WTC11 (cell line): Measurements from ENCODE around the gene THBS3. TPM values are rescaled to one million over a fixed set of nuclear protein-coding genes. Genes with fewer than 3 reads are reported as not detected.
A peak's percentile ranks its signal among the peaks of the same experiment; 100 is the strongest.
"Not testable (repeated sequence)": the region's sequence is repeated elsewhere in the genome, so short reads cannot be mapped to it uniquely, and the experiment has no call there.

Experiments used
- ATAC-seq: fragments of 200-7000 bp; cut with Tn5 transposase; 2 replicates; pipeline ENCODE4 v1.10.0; 2021; ENCODE audit warnings: mild to moderate bottlenecking, moderate library complexity
- CTCF ChIA-PET: fragments of 300-600 bp; sonication (Branson Sonifier 250); formaldehyde crosslinking; loops from one replicate; lab custom pipeline; 2021; ENCODE audit warnings: antibody characterized with exemption; lab: Charles Lee
- POLR2A ChIA-PET: fragments of 350-600 bp; sonication (Branson Sonifier 250); formaldehyde crosslinking; loops from one replicate; lab custom pipeline; 2021; ENCODE audit warnings: antibody characterized with exemption; lab: Charles Lee
- DNase-seq: peaks from one replicate; pipeline ENCODE4 v3.0.0; 2021; ENCODE audit warnings: low spot score
- H3K27ac Mint-ChIP-seq: 2 replicates; pipeline ENCODE4 v1.8.0; 2021; ENCODE audit warnings: mixed read lengths
- H3K27me3 Mint-ChIP-seq: 2 replicates; pipeline ENCODE4 v1.8.0; 2021; ENCODE audit warnings: low read depth, mild to moderate bottlenecking, moderate library complexity, mixed read lengths
- H3K36me3 Mint-ChIP-seq: 2 replicates; pipeline ENCODE4 v1.8.0; 2021; ENCODE audit warnings: mixed read lengths
- H3K4me1 Mint-ChIP-seq: 2 replicates; pipeline ENCODE4 v1.8.0; 2022; ENCODE audit warnings: mixed read lengths
- H3K4me3 Mint-ChIP-seq: 2 replicates; pipeline ENCODE4 v1.8.0; 2021; ENCODE audit warnings: mild to moderate bottlenecking, moderate library complexity, mixed read lengths
- H3K9me3 Mint-ChIP-seq: 2 replicates; pipeline ENCODE4 v1.8.0; 2021; ENCODE audit warnings: mixed read lengths
- FOXK1 ChIP-seq: sonication (generic); formaldehyde crosslinking; IDR thresholded peaks from 2 replicates; pipeline ENCODE4 v1.8.0; 2022; ENCODE audit warnings: mild to moderate bottlenecking, moderate library complexity, missing genetic modification reagents
- GABPB1 ChIP-seq: sonication (generic); formaldehyde crosslinking; IDR thresholded peaks from 2 replicates; pipeline ENCODE4 v1.8.1; 2023; ENCODE audit warnings: mild to moderate bottlenecking, missing genetic modification reagents
- JAZF1 ChIP-seq: fragments of 250-450 bp; sonication (Bioruptor Pico); IDR thresholded peaks from 2 replicates; pipeline ENCODE4 v1.9.0; 2021; ENCODE audit warnings: moderate library complexity, mild to moderate bottlenecking, inconsistent platforms
- SOX15 ChIP-seq: fragments of 250-450 bp; sonication (Bioruptor Pico); IDR thresholded peaks from 2 replicates; pipeline ENCODE4 v1.9.0; 2021; ENCODE audit warnings: mild to moderate bottlenecking
- TEAD1 ChIP-seq: sonication (generic); formaldehyde crosslinking; IDR thresholded peaks from 2 replicates; pipeline ENCODE4 v1.8.0; 2022; ENCODE audit warnings: mild to moderate bottlenecking, missing genetic modification reagents
- ZNF138 ChIP-seq: sonication (generic); formaldehyde crosslinking; conservative IDR thresholded peaks from 2 replicates; pipeline ENCODE4 v1.8.1; 2022; ENCODE audit warnings: mild to moderate bottlenecking, moderate library complexity, missing genetic modification reagents
- ZNF219 ChIP-seq: sonication (generic); formaldehyde crosslinking; IDR thresholded peaks from 2 replicates; pipeline ENCODE4 v1.8.0; 2023; ENCODE audit warnings: missing genetic modification reagents, mild to moderate bottlenecking, borderline replicate concordance
- ZNF396 ChIP-seq: fragments of 250-450 bp; sonication (Bioruptor Pico); IDR thresholded peaks from 2 replicates; pipeline ENCODE4 v1.8.0; 2021; ENCODE audit warnings: mild to moderate bottlenecking, moderate library complexity, borderline replicate concordance
- total RNA-seq: library from RNA; stranded (reverse); gene quantifications from 3 replicates; pipeline ENCODE4 v1.2.3, GENCODE V29; 2021
- TF ChIP-seq, protein P1 (sequence below): sonication (generic); formaldehyde crosslinking; IDR thresholded peaks from 2 replicates; pipeline ENCODE4 v1.8.1; 2022; ENCODE audit warnings: mild to moderate bottlenecking, missing genetic modification reagents, moderate library complexity, borderline replicate concordance
- TF ChIP-seq, protein P2 (sequence below): sonication (generic); formaldehyde crosslinking; IDR thresholded peaks from 2 replicates; pipeline ENCODE4 v1.8.1; 2023; ENCODE audit warnings: mild to moderate bottlenecking, missing genetic modification reagents, moderate library complexity
- TF ChIP-seq, protein P3 (sequence below): sonication (generic); formaldehyde crosslinking; IDR thresholded peaks from 2 replicates; pipeline ENCODE4 v1.8.0; 2022; ENCODE audit warnings: mild to moderate bottlenecking, missing genetic modification reagents
- TF ChIP-seq, protein P4 (sequence below): fragments of 250-450 bp; sonication (Bioruptor Pico); IDR thresholded peaks from 2 replicates; pipeline ENCODE4 v1.8.0; 2021; ENCODE audit warnings: mild to moderate bottlenecking
- TF ChIP-seq, protein P5 (sequence below): fragments of 250-450 bp; sonication (Bioruptor Pico); IDR thresholded peaks from 2 replicates; pipeline ENCODE4 v1.9.0; 2021; ENCODE audit warnings: mild to moderate bottlenecking

The THBS3 gene
- total RNA-seq, 1 experiment from 2014 or later: 5.3 TPM

DNA sequence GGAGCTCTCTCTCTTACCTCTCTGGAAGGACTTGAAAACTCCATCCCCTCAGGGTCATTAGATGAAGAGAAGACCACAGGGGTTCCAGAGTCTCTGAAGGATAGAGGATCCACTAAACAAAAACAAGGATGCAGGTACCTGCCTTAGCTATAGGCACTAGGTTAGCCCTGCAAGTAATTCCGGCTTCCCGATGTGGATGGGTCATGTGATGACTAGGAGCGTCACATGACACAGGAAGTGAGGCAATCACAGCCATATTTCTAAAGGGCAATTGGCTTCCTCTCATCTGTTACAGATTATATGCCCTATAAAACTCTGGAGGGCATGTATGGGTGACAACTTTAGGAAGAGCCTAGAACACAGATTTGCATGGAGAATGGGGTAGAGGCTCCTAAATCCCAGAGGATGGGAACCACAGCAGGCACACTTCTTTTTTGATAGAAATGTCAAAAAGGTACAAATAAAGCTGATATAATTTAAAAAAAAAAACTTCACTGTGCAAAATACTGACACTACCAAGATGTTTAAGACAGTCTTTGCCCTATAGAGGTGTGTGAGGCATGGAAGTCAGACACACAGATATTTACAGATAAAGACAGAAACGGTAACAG lies 33.5 kb upstream of the THBS3 start:
- ATAC-seq (no peak), DNase-seq (peak; percentile 56)
- ChIA-PET POLR2A (interaction anchor here (0.6 to 1.8 kb wide), 4 partner anchors 20 to 47 kb away, joined by 3 to 5 read pairs (median 4); partner anchors contain the start of genes SCAMP3 and THBS3), CTCF (interaction anchor here (0.6 to 2.7 kb wide), 6 partner anchors 10 to 83 kb away, joined by 3 to 39 read pairs (median 4); partner anchors contain the start of gene KRTCAP2)
- Mint-ChIP-seq H3K27ac (peak overlapping the region; percentile 71), H3K4me1 (peaks cover 28% of the 10 kb centered on the region), H3K27me3 (peaks cover 28% of the 10 kb centered on the region), H3K36me3 (peaks cover under 1% of the 10 kb centered on the region), H3K9me3 (no peaks in the 10 kb centered on the region), H3K4me3 (peak overlapping the region; percentile 78)
- TF ChIP-seq ZNF396 (CRISPR knock-in tag) (no peak), JAZF1 (CRISPR knock-in tag) (no peak), TEAD1 (CRISPR knock-in tag) (no peak), FOXK1 (CRISPR knock-in tag) (0 out of 2 replicates have a peak, but pooled peaks have one; percentile 21), GABPB1 (CRISPR knock-in tag) (peak; percentile 36; the same call in 1 of the 2 replicates)
- TF ChIP-seq, protein P1, sequence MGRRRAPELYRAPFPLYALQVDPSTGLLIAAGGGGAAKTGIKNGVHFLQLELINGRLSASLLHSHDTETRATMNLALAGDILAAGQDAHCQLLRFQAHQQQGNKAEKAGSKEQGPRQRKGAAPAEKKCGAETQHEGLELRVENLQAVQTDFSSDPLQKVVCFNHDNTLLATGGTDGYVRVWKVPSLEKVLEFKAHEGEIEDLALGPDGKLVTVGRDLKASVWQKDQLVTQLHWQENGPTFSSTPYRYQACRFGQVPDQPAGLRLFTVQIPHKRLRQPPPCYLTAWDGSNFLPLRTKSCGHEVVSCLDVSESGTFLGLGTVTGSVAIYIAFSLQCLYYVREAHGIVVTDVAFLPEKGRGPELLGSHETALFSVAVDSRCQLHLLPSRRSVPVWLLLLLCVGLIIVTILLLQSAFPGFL (CRISPR knock-in tag): no peak
- TF ChIP-seq, protein P2, sequence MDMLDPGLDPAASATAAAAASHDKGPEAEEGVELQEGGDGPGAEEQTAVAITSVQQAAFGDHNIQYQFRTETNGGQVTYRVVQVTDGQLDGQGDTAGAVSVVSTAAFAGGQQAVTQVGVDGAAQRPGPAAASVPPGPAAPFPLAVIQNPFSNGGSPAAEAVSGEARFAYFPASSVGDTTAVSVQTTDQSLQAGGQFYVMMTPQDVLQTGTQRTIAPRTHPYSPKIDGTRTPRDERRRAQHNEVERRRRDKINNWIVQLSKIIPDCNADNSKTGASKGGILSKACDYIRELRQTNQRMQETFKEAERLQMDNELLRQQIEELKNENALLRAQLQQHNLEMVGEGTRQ: peak; percentile 99
- TF ChIP-seq, protein P3, sequence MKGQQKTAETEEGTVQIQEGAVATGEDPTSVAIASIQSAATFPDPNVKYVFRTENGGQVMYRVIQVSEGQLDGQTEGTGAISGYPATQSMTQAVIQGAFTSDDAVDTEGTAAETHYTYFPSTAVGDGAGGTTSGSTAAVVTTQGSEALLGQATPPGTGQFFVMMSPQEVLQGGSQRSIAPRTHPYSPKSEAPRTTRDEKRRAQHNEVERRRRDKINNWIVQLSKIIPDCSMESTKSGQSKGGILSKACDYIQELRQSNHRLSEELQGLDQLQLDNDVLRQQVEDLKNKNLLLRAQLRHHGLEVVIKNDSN: peak; percentile 99
- TF ChIP-seq, protein P4, sequence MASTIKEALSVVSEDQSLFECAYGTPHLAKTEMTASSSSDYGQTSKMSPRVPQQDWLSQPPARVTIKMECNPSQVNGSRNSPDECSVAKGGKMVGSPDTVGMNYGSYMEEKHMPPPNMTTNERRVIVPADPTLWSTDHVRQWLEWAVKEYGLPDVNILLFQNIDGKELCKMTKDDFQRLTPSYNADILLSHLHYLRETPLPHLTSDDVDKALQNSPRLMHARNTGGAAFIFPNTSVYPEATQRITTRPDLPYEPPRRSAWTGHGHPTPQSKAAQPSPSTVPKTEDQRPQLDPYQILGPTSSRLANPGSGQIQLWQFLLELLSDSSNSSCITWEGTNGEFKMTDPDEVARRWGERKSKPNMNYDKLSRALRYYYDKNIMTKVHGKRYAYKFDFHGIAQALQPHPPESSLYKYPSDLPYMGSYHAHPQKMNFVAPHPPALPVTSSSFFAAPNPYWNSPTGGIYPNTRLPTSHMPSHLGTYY (CRISPR knock-in tag): no peak

DNA sequence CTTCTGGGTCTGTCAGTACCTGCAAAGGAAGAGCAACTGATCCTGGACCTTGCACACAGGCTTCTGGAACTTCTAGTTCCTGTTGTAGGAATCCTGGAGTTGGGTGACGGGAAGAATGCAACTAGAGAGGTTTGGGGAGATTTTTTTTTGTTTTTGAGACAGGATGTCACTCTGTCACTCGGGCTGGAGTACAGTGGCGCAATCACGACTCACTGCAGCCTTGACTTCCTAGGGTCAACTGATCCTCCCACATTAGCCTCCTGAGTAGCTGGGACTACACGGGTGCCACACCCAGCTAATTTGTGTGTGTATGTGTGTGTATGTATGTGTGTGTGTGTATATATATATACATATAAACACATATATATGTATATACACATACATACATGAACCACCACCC lies 28.8 kb upstream of the THBS3 start:
- POLR2A ChIA-PET: no interaction called here
- Mint-ChIP-seq H3K9me3 (no peaks in the 10 kb centered on the region), H3K27me3 (peaks cover 4% of the 10 kb centered on the region; the same call in 1 of the 2 replicates), H3K4me1 (peaks cover 10% of the 10 kb centered on the region), H3K27ac (no peak overlapping the region), H3K36me3 (peaks cover 3% of the 10 kb centered on the region), H3K4me3 (no peak overlapping the region)
- no peak for TF ChIP-seq FOXK1 (CRISPR knock-in tag)
- no peak for TF ChIP-seq SOX15 (CRISPR knock-in tag)
- TF ChIP-seq, protein P3: no peak
- no peak for TF ChIP-seq ZNF219
- no peak for TF ChIP-seq ZNF138 (CRISPR knock-in tag)
- TF ChIP-seq, protein P5, sequence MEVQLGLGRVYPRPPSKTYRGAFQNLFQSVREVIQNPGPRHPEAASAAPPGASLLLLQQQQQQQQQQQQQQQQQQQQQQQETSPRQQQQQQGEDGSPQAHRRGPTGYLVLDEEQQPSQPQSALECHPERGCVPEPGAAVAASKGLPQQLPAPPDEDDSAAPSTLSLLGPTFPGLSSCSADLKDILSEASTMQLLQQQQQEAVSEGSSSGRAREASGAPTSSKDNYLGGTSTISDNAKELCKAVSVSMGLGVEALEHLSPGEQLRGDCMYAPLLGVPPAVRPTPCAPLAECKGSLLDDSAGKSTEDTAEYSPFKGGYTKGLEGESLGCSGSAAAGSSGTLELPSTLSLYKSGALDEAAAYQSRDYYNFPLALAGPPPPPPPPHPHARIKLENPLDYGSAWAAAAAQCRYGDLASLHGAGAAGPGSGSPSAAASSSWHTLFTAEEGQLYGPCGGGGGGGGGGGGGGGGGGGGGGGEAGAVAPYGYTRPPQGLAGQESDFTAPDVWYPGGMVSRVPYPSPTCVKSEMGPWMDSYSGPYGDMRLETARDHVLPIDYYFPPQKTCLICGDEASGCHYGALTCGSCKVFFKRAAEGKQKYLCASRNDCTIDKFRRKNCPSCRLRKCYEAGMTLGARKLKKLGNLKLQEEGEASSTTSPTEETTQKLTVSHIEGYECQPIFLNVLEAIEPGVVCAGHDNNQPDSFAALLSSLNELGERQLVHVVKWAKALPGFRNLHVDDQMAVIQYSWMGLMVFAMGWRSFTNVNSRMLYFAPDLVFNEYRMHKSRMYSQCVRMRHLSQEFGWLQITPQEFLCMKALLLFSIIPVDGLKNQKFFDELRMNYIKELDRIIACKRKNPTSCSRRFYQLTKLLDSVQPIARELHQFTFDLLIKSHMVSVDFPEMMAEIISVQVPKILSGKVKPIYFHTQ (CRISPR knock-in tag): no peak
- no peak for TF ChIP-seq TEAD1 (CRISPR knock-in tag)
- CTCF ChIA-PET: no interaction called here
- no peak for ATAC-seq
- DNase-seq: no peak

DNA sequence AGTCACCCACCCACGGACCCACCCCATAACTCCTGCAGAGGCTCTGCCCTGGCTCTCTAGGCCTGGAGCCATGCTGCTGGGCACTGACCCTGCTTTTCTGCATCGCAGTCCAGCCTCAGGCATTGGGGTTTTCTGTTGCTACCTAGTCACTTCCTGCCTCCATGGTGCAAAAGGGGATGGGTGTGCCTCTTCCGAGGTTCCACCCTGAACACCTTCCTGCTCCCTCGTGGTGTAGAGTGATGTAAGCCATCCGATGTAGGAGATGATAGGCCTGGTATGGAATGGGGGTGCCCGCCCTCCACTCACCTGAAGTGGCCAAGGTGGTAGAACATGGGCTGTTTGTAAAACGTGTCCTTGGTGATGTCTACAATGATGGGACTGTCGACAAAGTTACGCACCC lies 27.7 kb upstream of the THBS3 start:
- DNase-seq, H3K4me3 Mint-ChIP-seq, H3K9me3 Mint-ChIP-seq, CTCF ChIA-PET, H3K4me1 Mint-ChIP-seq, H3K27ac Mint-ChIP-seq, H3K36me3 Mint-ChIP-seq, ATAC-seq, POLR2A ChIA-PET: not testable (repeated sequence)
- peaks cover 14% of the 10 kb centered on the region for H3K27me3 Mint-ChIP-seq

DNA sequence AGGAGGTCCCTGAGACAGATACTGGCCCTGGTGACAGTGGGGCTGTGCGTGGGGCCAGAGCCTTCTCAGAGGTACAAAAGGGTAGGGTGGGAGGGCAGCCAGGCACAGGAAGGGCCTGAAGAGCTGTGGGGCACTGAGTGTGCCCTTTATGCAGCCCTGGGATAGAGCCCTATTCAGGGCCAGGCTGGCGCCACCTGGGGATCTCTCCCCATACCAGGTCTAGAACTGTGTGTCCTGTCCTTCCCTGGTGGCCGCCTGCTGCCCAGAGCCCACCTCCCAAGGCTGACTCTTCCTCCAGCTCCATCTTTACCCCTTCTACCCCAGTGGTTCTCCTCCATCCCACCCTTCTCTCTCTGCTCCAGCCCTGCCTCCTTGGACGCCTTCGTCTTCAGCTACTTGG lies 25.8 kb upstream of the THBS3 start:
- DNase-seq, POLR2A ChIA-PET, CTCF ChIA-PET, H3K9me3 Mint-ChIP-seq, H3K36me3 Mint-ChIP-seq, H3K4me3 Mint-ChIP-seq, H3K4me1 Mint-ChIP-seq, H3K27ac Mint-ChIP-seq: not testable (repeated sequence)
- H3K27me3 Mint-ChIP-seq: peaks cover 29% of the 10 kb centered on the region
- ATAC-seq: peak; percentile 59

DNA sequence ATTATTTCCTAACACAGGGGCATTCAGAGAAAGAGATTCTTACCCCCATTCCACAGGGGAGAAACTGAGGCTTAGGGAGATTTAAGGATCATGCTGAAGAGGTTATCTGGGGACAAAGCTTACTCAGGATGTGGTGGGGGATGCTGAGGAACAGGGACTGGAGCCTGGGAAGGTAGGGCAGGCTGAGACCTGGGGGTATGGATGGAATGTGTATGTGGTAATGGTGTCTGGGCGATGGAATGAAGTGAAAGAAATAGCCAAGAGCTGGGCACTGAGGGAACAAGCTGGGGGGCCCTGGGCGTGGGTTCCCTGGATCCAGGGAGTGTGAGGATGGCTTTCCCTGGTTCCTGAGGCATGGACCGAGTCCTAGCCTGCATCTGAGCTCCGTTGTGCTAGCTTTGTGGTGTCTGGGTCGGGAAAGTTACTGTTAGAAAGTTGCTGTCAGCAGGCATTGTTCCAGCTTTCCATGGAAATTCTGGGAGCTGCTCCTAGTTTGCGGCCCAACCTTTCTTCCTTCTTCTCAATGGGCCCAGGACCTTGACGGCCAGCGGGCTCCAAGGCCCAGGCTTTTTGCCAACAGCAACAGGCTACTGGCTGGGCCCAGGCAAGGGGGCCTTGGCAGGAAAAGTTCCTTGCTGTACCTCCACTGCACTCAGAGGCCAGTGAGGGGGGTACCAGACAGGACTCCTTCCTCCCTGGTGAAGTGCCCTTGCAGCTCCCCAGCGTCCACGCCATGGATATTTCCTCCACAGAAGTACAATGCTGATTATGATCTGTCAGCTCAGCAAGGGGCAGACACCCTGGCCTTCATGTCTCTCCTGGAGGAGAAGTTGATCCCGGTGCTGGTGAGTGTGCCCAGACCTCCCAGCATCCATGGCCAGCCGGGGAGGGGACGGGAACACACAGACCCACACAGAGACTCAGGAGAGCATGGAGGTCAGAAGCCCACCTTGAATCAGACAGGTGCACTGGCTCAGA lies 24.6 kb upstream of the THBS3 start:
- ATAC-seq, POLR2A ChIA-PET, H3K4me1 Mint-ChIP-seq, H3K9me3 Mint-ChIP-seq, H3K4me3 Mint-ChIP-seq, H3K36me3 Mint-ChIP-seq, DNase-seq, H3K27ac Mint-ChIP-seq: not testable (repeated sequence)
- CTCF ChIA-PET: interaction anchor here (0.8 kb wide), 1 partner anchor 18 kb away, joined by 4 read pairs; no protein-coding TSS in a partner anchor
- peaks cover 33% of the 10 kb centered on the region for H3K27me3 Mint-ChIP-seq
